Cardiac muscle cell (in vitro differentiated cells and primary cell): Measurements from ENCODE around the gene ATAD3C. TPM values are rescaled to one million over a fixed set of nuclear protein-coding genes. Genes with fewer than 3 reads are reported as not detected.
A peak's percentile ranks its signal among the peaks of the same experiment; 100 is the strongest.
"Not testable (repeated sequence)": the region's sequence is repeated elsewhere in the genome, so short reads cannot be mapped to it uniquely, and the experiment has no call there.

Experiments used
- DNase-seq, 2 donors: peaks; one replicate each; pipeline versions ENCODE4 v3.0.0 to v3.0.0-alpha.2; 2010 to 2017; ENCODE audit warnings: low read depth in 1 of 2, low spot score in 1 of 2
- H3K27ac ChIP-seq: fragments of 200-600 bp; sonication (generic); 2 replicates; pipeline ENCODE4 v1.5.1; 2016
- H3K27me3 ChIP-seq: fragments of 200-600 bp; sonication (generic); 2 replicates; pipeline ENCODE4 v1.6.0; 2016; ENCODE audit warnings: control low read depth
- H3K36me3 ChIP-seq: fragments of 200-600 bp; sonication (generic); 2 replicates; pipeline ENCODE4 v1.5.1; 2016; ENCODE audit warnings: control low read depth
- H3K4me1 ChIP-seq: fragments of 200-600 bp; sonication (generic); 2 replicates; pipeline ENCODE4 v1.8.1; 2017; ENCODE audit warnings: low read depth, mild to moderate bottlenecking, mixed run types
- H3K4me3 ChIP-seq: fragments of 200-600 bp; sonication (generic); 2 replicates; pipeline ENCODE4 v1.5.1; 2016; ENCODE audit warnings: mild to moderate bottlenecking
- H3K9me3 ChIP-seq: fragments of 200-600 bp; sonication (generic); 2 replicates; pipeline ENCODE4 v1.5.1; 2017; ENCODE audit warnings: low read depth, mild to moderate bottlenecking, control low read depth
- polyA plus RNA-seq: library from polyadenylated mRNA; unstranded; fragments of >200 nt; fragmentation: Nextera tagmentation; extraction: Ambion mirVana; gene quantifications from 2 replicates; pipeline ENCODE4 v1.2.1, GENCODE V29; 2016
- total RNA-seq: library from RNA; depleted of rRNA; stranded (reverse); fragments of >200 nt; gene quantifications from 2 replicates; pipeline ENCODE4 v1.2.3, GENCODE V29; 2016
- TF ChIP-seq, protein P1 (sequence below): IDR thresholded peaks from 2 replicates; pipeline ENCODE4 v1.5.1; 2012; ENCODE audit warnings: low read depth, mild to moderate bottlenecking, low read length

The ATAD3C gene
- total and polyA plus RNA-seq, 2 experiments from 2014 or later = 0.21 to 0.53 TPM

DNA sequence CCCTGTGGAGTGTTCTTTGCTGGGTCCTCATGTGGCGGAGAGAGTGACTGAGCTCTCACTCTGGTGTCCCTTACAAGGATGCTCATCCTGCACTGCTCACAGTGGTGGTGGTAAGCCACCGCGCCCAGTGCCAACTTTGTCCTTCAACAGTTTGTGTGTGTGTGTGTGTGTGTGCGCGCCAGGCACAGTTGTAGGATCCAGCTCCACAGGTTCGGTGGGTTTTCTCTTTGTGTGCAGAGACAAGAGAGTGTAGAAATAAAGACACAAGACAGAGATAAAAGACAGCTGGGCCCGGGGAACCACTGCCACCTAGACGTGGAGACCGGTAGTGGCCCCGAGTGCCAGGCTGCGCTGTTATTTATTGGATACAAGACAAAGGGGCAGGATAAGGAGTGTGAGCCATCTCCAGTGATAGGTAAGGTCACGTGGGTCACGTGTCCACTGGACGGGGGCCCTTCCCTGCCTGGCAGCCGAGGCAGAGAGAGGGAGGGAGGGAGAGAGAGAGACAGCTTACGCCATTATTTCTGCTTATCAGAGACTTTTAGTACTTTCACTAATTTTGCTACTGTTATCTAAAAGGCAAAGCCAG, 55.4 kb downstream of the ATAD3C start:
- H3K4me1 ChIP-seq, H3K9me3 ChIP-seq, H3K36me3 ChIP-seq, H3K27me3 ChIP-seq: not testable (repeated sequence)
- TF ChIP-seq, protein P1, sequence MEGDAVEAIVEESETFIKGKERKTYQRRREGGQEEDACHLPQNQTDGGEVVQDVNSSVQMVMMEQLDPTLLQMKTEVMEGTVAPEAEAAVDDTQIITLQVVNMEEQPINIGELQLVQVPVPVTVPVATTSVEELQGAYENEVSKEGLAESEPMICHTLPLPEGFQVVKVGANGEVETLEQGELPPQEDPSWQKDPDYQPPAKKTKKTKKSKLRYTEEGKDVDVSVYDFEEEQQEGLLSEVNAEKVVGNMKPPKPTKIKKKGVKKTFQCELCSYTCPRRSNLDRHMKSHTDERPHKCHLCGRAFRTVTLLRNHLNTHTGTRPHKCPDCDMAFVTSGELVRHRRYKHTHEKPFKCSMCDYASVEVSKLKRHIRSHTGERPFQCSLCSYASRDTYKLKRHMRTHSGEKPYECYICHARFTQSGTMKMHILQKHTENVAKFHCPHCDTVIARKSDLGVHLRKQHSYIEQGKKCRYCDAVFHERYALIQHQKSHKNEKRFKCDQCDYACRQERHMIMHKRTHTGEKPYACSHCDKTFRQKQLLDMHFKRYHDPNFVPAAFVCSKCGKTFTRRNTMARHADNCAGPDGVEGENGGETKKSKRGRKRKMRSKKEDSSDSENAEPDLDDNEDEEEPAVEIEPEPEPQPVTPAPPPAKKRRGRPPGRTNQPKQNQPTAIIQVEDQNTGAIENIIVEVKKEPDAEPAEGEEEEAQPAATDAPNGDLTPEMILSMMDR = peak; percentile 62
- H3K27ac ChIP-seq = peak overlapping the region; percentile 90
- peak; percentile 72 to 73 for DNase-seq
- peak overlapping the region; percentile 6 for H3K4me3 ChIP-seq

DNA sequence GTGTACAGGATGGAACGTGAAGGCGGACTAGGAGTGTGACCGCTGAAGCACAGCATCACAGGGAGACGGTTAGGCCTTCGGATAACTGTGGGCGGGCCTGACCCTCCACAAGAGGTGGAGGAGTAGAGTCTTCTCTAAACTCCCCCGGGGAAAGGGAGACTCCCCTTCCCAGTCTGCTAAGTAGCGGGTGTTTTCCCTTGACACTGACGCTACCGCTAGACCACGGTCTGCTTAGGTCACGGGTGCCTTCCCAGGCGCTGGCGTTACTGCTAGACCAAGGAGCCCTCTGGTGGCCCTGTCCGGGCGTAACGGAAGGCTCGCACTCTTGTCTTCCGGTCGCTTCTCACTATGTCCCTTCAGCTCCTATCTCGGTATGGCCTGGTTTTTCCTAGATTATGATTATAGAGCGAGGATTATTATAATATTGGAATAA, 55.9 kb downstream of the ATAD3C start:
- H3K27ac ChIP-seq = peak overlapping the region; percentile 90
- H3K27me3 ChIP-seq, H3K36me3 ChIP-seq, H3K9me3 ChIP-seq, H3K4me1 ChIP-seq: not testable (repeated sequence)
- peak overlapping the region; percentile 6 for H3K4me3 ChIP-seq
- TF ChIP-seq, protein P1 = peak; percentile 33
- DNase-seq = peak; percentile 21 to 38

DNA sequence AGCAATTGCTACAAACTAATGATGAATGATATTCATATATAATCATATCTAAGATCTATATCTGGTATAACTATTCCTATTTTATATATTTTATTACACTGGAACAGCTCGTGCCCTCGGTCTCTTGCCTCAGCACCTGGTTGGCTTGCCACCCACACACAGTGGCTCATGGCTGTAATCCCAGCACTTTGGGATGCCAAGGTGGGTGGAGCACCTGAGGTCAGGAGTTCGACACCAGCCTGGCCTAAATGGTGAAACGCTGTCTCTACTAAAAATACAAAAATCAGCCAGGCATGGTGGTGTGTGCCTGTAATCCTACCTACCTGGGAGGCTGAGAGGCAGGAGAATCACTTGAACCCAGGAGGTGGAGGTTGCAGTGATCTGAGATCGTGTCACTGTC, 56.3 kb downstream of the ATAD3C start:
- H3K36me3 ChIP-seq, H3K27me3 ChIP-seq, H3K4me1 ChIP-seq, H3K4me3 ChIP-seq, H3K9me3 ChIP-seq, DNase-seq: not testable (repeated sequence)
- peak overlapping the region; percentile 90 for H3K27ac ChIP-seq

DNA sequence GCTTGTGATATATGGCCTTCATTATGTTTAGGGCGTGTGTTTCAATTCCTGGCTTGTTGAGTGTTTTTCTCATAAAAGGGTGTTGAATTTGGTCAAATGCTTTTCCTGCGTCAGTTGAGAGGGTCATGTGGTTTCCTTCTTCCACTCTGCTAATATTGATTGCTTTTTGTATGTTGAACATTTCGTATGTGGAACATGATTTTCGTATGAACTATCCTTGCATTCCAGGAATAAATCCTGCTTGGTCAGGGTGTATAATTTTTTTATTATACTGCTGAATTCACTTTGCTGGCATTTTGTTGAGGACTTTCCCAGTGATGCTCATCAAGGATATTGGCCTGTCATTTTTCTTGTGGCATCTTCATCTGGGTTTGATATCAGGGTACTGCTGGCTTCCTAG, 57.8 kb downstream of the ATAD3C start:
- TF ChIP-seq, protein P1 = no peak
- Histone ChIP-seq H3K36me3 (no peaks in the 10 kb centered on the region), H3K4me1 (peaks cover 7% of the 10 kb centered on the region), H3K4me3 (no peak overlapping the region), H3K27ac (no peak overlapping the region), H3K9me3 (no peaks in the 10 kb centered on the region), H3K27me3 (no peaks in the 10 kb centered on the region)
- no peak for DNase-seq

DNA sequence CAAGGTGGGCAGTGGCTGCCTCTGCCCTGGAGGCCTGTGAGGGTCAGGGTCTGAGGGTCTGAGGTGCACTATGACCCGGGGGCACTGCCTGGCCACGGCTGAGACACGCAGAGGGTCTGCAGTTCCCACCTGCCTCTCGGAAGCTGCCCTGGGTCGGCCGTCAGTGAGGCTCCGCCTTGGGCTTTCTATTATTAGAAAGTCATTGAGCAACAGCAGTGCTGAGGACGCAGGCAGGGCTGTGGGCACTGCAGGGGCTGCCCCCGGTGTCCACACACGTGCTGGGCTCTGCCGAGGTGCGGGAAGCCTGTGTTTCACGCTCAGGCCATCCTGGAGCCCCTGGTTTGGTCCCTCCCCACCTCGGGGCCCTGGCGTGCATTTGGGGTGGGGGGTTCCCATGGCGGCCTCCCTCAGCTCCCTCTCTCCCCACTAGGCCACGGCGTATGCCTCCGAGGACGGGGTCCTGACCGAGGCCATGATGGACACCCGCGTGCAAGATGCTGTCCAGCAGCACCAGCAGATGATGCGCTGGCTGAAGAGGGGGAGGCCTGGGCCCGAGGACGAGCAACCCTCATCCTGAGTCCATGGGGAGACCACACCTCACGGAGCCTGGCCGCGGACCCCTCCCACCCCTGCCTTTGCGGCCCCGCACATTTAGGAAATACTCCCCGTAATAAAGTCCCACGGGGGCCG, 59.4 kb downstream of the ATAD3C start:
- H3K9me3 ChIP-seq, DNase-seq: not testable (repeated sequence)

DNA sequence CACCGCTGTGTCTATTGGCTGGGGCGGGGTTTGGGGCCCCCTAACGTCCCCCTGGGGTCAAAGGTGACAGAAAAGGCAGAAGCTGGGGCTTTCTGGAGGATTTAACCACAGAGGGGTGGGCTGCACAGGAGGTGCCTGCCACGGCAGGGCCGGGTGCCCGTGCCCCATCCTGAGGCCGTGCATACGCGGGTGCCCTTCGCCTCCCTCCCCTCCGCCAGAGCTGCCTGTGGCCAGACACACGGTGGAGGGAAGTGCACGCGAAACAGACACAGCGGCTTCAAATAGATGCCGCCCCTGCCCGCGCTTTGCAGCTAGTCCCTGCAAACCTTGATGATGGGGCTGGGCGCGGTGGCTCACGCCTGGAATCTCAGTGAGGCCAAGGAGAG, 60.0 kb downstream of the ATAD3C start:
- H3K27ac ChIP-seq = peak overlapping the region; percentile 83
- not testable (repeated sequence) for H3K36me3 ChIP-seq, H3K27me3 ChIP-seq, H3K4me3 ChIP-seq, DNase-seq, H3K4me1 ChIP-seq, H3K9me3 ChIP-seq

More for the DNA sequence above, 59.4 kb downstream of the ATAD3C start:
- not testable (repeated sequence) for H3K27me3 ChIP-seq, H3K4me1 ChIP-seq, H3K36me3 ChIP-seq, H3K4me3 ChIP-seq
- H3K27ac ChIP-seq = peak overlapping the region; percentile 83

DNA sequence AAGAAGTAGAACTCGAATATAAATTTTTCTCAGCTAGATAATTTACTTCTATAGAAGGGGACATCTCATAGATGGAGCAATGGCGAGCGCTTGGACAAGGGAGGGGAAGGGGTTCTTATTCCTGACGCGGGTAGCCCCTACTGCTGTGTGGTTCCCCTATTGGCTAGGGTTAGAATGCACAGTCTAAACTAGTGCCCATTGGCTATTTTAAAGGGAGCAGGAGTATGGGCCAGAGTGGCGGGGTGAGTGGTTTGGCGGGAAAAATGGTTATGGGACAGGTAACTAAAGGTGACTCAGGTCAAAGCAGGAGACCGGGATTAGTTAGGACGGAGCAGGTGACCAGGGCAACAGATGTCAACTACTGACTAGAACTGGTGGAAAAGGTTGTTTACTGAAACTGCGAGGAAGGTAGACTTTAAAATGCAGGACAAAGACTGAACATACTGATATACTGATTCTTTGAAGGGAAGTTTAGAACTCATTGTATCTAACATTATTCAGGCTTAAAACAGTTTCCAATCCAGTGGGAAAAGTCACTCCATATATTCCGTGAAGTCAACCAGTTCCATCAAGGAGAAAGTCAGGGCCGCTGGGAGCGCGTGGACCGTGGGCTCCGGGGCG, 61.5 kb downstream of the ATAD3C start:
- Histone ChIP-seq H3K27ac (peak overlapping the region; percentile 84), H3K27me3 (no peaks in the 10 kb centered on the region), H3K36me3 (no peaks in the 10 kb centered on the region), H3K9me3 (no peaks in the 10 kb centered on the region), H3K4me1 (peaks cover 3% of the 10 kb centered on the region), H3K4me3 (peak overlapping the region; percentile 55)
- DNase-seq = peak in 1 of 2 donors; percentile 5
- TF ChIP-seq, protein P1 = no peak
